ENCODE measurements around the gene DYRK1B.

DYRK1B gene

GRCh38 chr19:39858541-39858940, 24.6 kb upstream of the DYRK1B start:
- DNase-seq (ENCODE audit: low spot score) = no peak

GRCh38 chr19:39852882-39853281, 18.9 kb upstream of the DYRK1B start:
- DNase-seq (ENCODE audit: low spot score) = no peak

GRCh38 chr19:39850892-39851291, 16.9 kb upstream of the DYRK1B start:
- DNase-seq (ENCODE audit: low spot score) = no peak

- DNase-seq (ENCODE audit: low spot score) = no peak
Observed at GRCh38 chr19:39848392-39848791, 14.4 kb upstream of the DYRK1B start.

GRCh38 chr19:39847525-39847924, 13.6 kb upstream of the DYRK1B start:
- no peak for DNase-seq (ENCODE audit: low spot score)

- DNase-seq (ENCODE audit: low spot score) = no peak
Observed at GRCh38 chr19:39846678-39847486, 12.9 kb upstream of the DYRK1B start.

- DNase-seq (ENCODE audit: low spot score) = peak; percentile 99
Observed at GRCh38 chr19:39845933-39846677, 12.1 kb upstream of the DYRK1B start, which contains the start of gene FBL. FBL (minus strand) TSS chr19:39846379; CDS start chr19:39846300, 79 bp downstream.

GRCh38 chr19:39845584-39845932, 11.6 kb upstream of the DYRK1B start:
- peak; percentile 54 for DNase-seq (ENCODE audit: low spot score)

GRCh38 chr19:39845172-39845571, 11.2 kb upstream of the DYRK1B start:
- DNase-seq (ENCODE audit: low spot score) = no peak

- DNase-seq (ENCODE audit: low spot score) = peak; percentile 55
Observed at GRCh38 chr19:39843919-39844793, 10.2 kb upstream of the DYRK1B start.

- DNase-seq (ENCODE audit: low spot score) = no peak
Observed at GRCh38 chr19:39842693-39843435, 8.9 kb upstream of the DYRK1B start.

- no peak for DNase-seq (ENCODE audit: low spot score)
Observed at GRCh38 chr19:39841041-39841440, 7.1 kb upstream of the DYRK1B start.

- no peak for DNase-seq (ENCODE audit: low spot score)
Observed at GRCh38 chr19:39840492-39840891, 6.5 kb upstream of the DYRK1B start.

- DNase-seq (ENCODE audit: low spot score) = no peak
Observed at GRCh38 chr19:39839678-39840327, 5.8 kb upstream of the DYRK1B start.

- no peak for DNase-seq (ENCODE audit: low spot score)
Observed at GRCh38 chr19:39838569-39838968, 4.6 kb upstream of the DYRK1B start.

- DNase-seq (ENCODE audit: low spot score) = no peak
Observed at GRCh38 chr19:39837978-39838377, 4.0 kb upstream of the DYRK1B start.

- DNase-seq (ENCODE audit: low spot score) = no peak
Observed at GRCh38 chr19:39834287-39834841, 402 bp upstream of the DYRK1B start.

- peak; percentile 32 for DNase-seq (ENCODE audit: low spot score)
Observed at GRCh38 chr19:39833160-39833463, 850 bp downstream of the DYRK1B start.

- no peak for DNase-seq (ENCODE audit: low spot score)
Observed at GRCh38 chr19:39832341-39833083, 1.4 kb downstream of the DYRK1B start.

- DNase-seq (ENCODE audit: low spot score) = no peak
Observed at GRCh38 chr19:39831679-39832078, 2.3 kb downstream of the DYRK1B start.
